Gastrocnemius medialis (tissue), 4 donors: ENCODE measurements around the gene ATP5F1D.

Experiments
- CTCF ChIP-seq, 5 experiments: fragments of 450-650 bp in 3 of 5; fragments of 200-600 bp in 2 of 5; sonication (generic) in 2 of 5; IDR thresholded peaks in 4 of 5; conservative IDR thresholded peaks in 1 of 5; 1 replicate in 4 of 5; 2 replicates in 1 of 5; pipeline ENCODE4 v1.5.1; 2016 to 2019; ENCODE audit warnings: antibody characterized with exemption in 5 of 5, mild to moderate bottlenecking in 3 of 5, moderate library complexity in 3 of 5
- POLR2A ChIP-seq, 2 donors: fragments of 450-650 bp; IDR thresholded peaks; one replicate each; pipeline ENCODE4 v1.6.1; 2017; ENCODE audit warnings: antibody characterized with exemption in 2 of 2, mild to moderate bottlenecking in 2 of 2, moderate library complexity in 2 of 2

- peak; percentile 76 to 96 (median 92) for TF ChIP-seq CTCF (IDR thresholded peaks at IDR 0.05 in 4 of 5, conservative IDR thresholded peaks at IDR 0.05 in 1 of 5)
- no peak for TF ChIP-seq POLR2A (IDR thresholded peaks at IDR 0.05)
These were observed 38.3 kb downstream of the ATP5F1D start for GRCh38 chr19:1279782-1280341.
